ENCODE measurements around the gene RPL21.

The RPL21 gene

GRCh38 chr13:27259831-27260230, 8.5 kb downstream of the RPL21 start:
- peaks cover 27 to 28% of the 10 kb centered on the region in 2 experiments for H3K4me1 ChIP-seq (ENCODE audit: control insufficient read depth in 1 of 2, insufficient read depth in 1 of 2, low read depth in 1 of 2, low read length in 1 of 2)
- H3K36me3 ChIP-seq = peaks cover 38% of the 10 kb centered on the region
- no peak overlapping the region for H3K4me3 ChIP-seq (ENCODE audit: low read depth in 1 of 2, low read length in 1 of 2)
- no peaks in the 10 kb centered on the region for H3K27me3 ChIP-seq
- no peak for TF ChIP-seq CTCF (IDR thresholded peaks at IDR 0.05)
- H3K27ac ChIP-seq = peak overlapping the region; percentile 62
- no peaks in the 10 kb centered on the region for H3K9me3 ChIP-seq

- Histone ChIP-seq H3K9me3 (no peaks in the 10 kb centered on the region), H3K27me3 (no peaks in the 10 kb centered on the region), H3K4me3 (ENCODE audit: low read depth in 1 of 2, low read length in 1 of 2) (no peak overlapping the region), H3K4me1 (ENCODE audit: control insufficient read depth in 1 of 2, insufficient read depth in 1 of 2, low read depth in 1 of 2, low read length in 1 of 2) (peaks cover 41% of the 10 kb centered on the region in 2 experiments), H3K27ac (no peak overlapping the region), H3K36me3 (peaks cover 23% of the 10 kb centered on the region)
- TF ChIP-seq CTCF (IDR thresholded peaks at IDR 0.05) = no peak
These were observed 10.0 kb downstream of the RPL21 start for GRCh38 chr13:27261396-27261795.

GRCh38 chr13:27263438-27263837, 12.1 kb downstream of the RPL21 start:
- Histone ChIP-seq H3K4me3 (ENCODE audit: low read depth in 1 of 2, low read length in 1 of 2) (no peak overlapping the region), H3K27me3 (no peaks in the 10 kb centered on the region), H3K9me3 (no peaks in the 10 kb centered on the region), H3K4me1 (ENCODE audit: control insufficient read depth in 1 of 2, insufficient read depth in 1 of 2, low read depth in 1 of 2, low read length in 1 of 2) (peaks cover 60% of the 10 kb centered on the region in 2 experiments), H3K36me3 (peaks cover 4% of the 10 kb centered on the region), H3K27ac (no peak overlapping the region)
- no peak for TF ChIP-seq CTCF (IDR thresholded peaks at IDR 0.05)

- Histone ChIP-seq H3K27me3 (no peaks in the 10 kb centered on the region), H3K9me3 (no peaks in the 10 kb centered on the region), H3K4me3 (ENCODE audit: low read depth in 1 of 2, low read length in 1 of 2) (no peak overlapping the region), H3K36me3 (no peaks in the 10 kb centered on the region), H3K27ac (no peak overlapping the region), H3K4me1 (ENCODE audit: control insufficient read depth in 1 of 2, insufficient read depth in 1 of 2, low read depth in 1 of 2, low read length in 1 of 2) (peaks cover 59 to 61% of the 10 kb centered on the region in 2 experiments)
- TF ChIP-seq CTCF (IDR thresholded peaks at IDR 0.05) = no peak
These were observed 12.8 kb downstream of the RPL21 start for GRCh38 chr13:27264181-27264580.

- no peaks in the 10 kb centered on the region for H3K27me3 ChIP-seq
- no peak for TF ChIP-seq CTCF (IDR thresholded peaks at IDR 0.05)
- H3K4me3 ChIP-seq (ENCODE audit: low read depth in 1 of 2, low read length in 1 of 2) = no peak overlapping the region
- H3K4me1 ChIP-seq (ENCODE audit: control insufficient read depth in 1 of 2, insufficient read depth in 1 of 2, low read depth in 1 of 2, low read length in 1 of 2) = peaks cover 54 to 59% of the 10 kb centered on the region in 2 experiments
- no peaks in the 10 kb centered on the region for H3K9me3 ChIP-seq
- H3K36me3 ChIP-seq = no peaks in the 10 kb centered on the region
- H3K27ac ChIP-seq = no peak overlapping the region
These were observed 13.3 kb downstream of the RPL21 start for GRCh38 chr13:27264648-27265047.

- Histone ChIP-seq H3K4me1 (ENCODE audit: control insufficient read depth in 1 of 2, insufficient read depth in 1 of 2, low read depth in 1 of 2, low read length in 1 of 2) (peaks cover 56 to 63% of the 10 kb centered on the region in 2 experiments), H3K27me3 (peaks cover 5% of the 10 kb centered on the region), H3K27ac (peak overlapping the region; percentile 58), H3K9me3 (no peaks in the 10 kb centered on the region), H3K36me3 (no peaks in the 10 kb centered on the region), H3K4me3 (ENCODE audit: low read depth in 1 of 2, low read length in 1 of 2) (no peak overlapping the region)
- TF ChIP-seq CTCF (IDR thresholded peaks at IDR 0.05) = no peak
These were observed 15.6 kb downstream of the RPL21 start for GRCh38 chr13:27266917-27267316.

Measured in neutrophil (primary cell).